GM19193 (cell line): ENCODE data around the gene FMO1.

Experiments
- POLR2A ChIP-seq: IDR thresholded peaks from 4 replicates; pipeline ENCODE4 v1.6.1; 2011; ENCODE audit not compliant: insufficient read depth, insufficient read length; ENCODE audit errors: extremely low read depth

FMO1 gene

DNA sequence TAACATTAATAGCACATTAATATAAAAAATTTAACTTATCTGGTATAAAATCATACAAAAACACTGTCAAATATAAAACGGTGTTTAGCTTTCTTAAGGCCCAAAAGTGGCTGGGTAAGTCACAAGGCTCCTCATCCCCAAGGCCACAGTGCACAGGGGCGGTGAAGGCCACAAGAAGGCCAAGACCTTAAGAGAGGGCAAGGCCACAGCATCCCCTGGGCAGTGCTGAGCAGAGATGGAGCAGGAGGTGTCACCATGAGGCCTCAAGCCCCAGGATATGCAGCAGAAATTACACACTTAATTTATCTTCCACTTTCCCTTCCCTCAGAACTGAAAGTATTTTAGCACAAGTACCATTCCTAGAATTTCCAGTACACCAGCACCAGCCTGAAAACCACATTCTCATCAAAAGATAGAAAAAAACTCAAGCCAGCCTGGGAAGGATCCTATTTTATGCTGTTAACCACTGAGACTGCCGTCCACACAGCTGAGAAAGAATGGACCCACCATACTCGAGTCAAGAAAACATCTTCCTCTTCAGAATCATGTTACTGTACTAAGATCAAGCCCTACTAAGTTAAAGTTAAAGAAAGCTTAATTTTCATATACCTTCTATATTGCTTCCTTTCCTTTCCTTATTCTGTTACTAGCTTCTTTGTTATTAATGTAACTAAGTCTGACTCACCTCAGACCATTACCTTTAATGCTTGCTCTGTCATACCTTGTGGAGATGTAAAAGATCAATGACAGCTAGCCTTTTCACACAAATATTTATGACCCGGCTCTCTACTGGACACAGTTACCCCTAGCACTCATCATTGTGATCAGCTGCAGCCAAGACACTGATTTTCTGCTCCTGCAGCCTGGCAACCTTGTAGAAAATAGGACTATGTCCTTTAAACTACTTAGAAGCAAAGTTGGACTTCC lies 26.4 kb upstream of the FMO1 start:
- no peak for TF ChIP-seq POLR2A

GRCh38 chr1:171222936-171223335 lies 25.4 kb upstream of the FMO1 start:
- TF ChIP-seq POLR2A, result no peak

DNA sequence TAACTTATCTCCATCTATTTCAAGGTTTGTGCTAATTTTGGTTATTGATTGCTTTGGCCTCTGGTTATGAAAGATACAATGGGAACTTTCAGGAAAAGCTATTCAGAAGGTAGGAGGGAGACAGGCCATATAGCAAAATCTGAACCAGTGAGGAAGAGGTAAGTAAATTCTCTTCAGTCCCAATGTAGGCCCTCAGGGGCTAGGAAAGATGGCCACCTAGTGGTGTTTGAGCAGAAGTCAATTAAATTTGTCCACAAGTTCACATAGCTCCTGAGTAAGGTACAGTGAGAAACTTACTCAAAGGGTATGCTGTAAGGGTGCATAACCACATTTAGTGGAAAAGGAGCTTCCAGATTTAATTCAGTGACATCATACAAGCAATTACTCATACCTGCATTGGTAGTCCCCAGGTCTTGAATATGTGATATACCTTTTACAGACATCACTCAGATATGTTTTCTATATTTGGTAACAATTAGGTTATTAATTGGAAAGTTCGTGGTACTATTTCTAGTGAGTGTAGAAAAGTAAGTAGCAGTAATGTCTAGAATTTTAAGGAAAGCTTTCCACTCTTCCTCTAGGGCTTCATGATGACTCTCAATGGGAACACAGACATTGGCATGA lies 21.4 kb upstream of the FMO1 start:
- no peak for TF ChIP-seq POLR2A

DNA sequence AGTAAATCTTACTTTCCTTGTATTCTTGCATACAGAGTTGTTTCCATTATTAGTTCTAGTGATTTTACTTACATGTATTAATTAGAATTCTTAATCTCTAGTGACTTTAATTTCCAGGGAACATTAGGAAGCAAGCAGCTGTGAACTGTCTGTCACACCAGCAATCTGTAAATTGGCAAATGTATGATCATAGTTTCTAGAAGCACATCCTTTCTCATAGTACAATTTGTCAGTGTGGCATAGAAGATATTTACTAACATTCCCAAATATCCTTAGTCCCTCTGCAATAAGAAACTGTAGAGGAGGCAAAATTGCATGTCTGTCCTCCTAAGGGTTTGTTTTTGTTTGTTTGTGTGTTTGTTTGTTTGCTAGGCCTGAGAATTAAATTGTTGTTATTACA lies 17.0 kb upstream of the FMO1 start:
- no peak for TF ChIP-seq POLR2A

DNA sequence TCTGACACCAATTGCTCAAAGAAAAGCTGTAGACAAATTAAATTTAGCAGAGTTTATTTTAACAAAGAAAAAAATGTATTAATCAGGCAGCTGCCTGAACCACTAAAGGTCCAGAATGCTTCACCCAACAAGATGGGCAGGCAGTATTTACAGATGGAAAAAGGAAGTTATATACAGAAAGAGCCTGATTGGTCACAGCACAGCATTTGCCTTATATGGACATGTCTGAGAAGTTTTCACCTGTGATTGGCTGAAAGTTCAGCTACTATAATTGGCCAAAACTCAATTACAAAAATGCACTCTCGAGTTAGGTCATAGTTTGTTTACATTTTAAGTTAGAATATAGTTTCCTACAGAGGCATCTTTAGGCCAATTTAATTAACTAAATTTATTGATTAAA lies 15.1 kb upstream of the FMO1 start:
- no peak for TF ChIP-seq POLR2A

- TF ChIP-seq POLR2A, result no peak
Observed at GRCh38 chr1:171243878-171244277, 4.4 kb upstream of the FMO1 start.

DNA sequence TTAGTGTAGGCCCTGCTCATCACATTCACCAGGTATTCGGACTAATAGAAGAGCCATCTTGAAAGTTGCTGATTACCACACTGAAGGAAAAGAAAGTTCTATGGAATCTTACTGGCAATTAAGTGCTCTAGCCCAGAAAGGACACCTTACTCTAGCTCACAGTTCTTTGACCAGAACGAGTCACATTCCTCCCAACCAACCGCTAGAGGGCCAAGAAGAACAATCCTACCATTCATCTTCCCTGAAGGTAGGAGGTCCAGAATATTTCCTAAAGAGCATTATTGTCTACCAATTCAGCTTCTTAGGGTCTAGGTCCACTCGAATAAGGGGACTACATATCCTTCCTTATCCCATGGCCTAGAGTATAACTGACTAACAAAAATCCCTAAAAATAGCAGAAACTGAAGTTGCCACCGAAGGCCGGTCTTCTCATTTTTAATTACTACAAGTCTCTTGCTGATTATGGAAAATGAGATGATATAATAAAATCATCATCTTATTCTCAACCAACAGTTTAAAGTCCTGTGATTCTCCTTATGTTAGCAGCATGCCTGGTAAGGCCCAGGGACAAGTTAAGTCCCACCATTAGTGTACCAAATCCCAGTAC lies 2.7 kb upstream of the FMO1 start:
- TF ChIP-seq POLR2A, result no peak

DNA sequence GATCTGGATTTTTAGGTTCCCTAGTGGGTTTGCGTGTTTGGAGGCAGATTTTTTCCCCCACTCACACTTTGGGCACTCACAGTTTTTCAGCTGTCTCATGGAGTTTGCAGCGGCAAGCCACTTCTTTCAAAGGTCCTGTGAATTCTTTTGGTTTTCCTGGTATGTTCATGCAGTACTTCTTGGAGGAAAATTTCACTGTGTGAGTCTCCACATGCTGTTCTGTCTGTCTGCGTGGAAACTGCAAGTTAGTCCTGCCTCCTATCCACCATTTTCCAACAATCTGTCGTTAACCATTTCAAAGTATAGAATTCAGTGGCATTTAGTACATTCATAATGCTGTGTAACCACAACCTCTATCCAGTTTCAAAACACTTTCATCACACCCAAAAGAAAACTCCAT lies 793 bp upstream of the FMO1 start:
- no peak for TF ChIP-seq POLR2A

DNA sequence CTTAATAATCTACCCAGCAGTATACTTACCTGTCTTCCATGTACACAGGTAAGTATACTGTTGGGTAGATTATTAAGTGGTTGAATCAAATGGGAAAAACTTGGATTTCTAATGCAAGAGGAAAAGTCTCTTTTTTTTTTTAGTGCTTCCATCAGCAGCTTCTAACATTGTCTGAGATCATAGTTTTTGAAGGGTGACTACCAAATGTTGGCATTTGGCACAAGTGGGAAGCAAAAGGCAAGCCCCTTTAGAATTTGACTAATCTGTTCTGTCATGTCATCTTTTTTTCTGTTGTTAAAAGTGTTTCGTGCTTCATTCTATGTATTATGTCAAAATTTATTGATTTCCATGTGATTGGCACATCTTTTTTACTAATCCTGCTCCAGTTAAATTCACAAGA lies 547 bp downstream of the FMO1 start:
- TF ChIP-seq POLR2A, result no peak

- no peak for TF ChIP-seq POLR2A
Observed at GRCh38 chr1:171250263-171250662, 2.0 kb downstream of the FMO1 start.

DNA sequence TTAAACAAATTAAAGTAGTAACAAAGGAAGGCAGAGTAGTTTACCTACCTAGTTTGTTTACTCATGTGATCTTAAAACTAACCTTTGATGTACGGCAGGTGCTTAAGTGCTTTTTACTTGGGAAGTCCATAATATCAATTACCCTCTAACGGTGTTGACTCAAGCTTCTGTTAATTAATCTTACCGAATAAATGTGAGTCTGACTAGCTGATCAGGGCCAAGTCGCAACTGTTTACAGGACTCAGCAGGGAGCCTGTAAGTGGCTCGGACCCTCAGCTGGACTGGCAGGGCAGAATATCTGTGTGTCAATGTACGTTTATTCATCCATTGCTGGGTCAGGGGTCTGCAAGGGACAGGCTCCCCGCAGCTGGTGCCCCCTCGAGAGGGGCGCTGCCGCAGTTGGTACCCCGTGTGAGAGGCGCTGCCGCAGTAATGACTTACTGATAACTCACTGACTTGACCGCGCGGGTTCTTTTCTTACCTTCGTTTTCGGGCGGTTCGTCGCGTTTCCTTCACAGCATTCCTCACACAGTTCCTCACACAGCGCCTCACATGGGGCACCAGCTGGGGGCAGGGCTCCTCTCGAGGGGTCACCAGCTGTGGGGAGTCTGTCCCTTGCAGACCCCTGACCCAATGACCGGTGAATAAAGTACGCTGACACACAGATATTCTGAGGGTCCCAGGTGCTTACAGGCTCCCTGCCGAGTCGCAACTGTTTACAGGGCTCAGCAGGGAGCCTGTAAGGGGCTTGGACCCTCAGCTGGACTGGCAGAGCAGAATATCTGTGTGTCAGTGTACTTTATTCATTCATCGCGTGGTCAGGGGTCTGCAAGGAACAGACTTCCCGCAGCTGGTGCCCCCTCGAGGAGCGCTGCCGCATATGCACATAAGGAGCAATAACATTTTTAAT lies 3.0 kb downstream of the FMO1 start:
- TF ChIP-seq POLR2A, result no peak

GRCh38 chr1:171251952-171252300 lies 3.6 kb downstream of the FMO1 start:
- TF ChIP-seq POLR2A, result no peak

GRCh38 chr1:171252482-171252881 lies 4.2 kb downstream of the FMO1 start:
- no peak for TF ChIP-seq POLR2A

- TF ChIP-seq POLR2A, result no peak
Observed at GRCh38 chr1:171254859-171255258, 6.6 kb downstream of the FMO1 start.

GRCh38 chr1:171256940-171257606 lies 8.8 kb downstream of the FMO1 start:
- no peak for TF ChIP-seq POLR2A

DNA sequence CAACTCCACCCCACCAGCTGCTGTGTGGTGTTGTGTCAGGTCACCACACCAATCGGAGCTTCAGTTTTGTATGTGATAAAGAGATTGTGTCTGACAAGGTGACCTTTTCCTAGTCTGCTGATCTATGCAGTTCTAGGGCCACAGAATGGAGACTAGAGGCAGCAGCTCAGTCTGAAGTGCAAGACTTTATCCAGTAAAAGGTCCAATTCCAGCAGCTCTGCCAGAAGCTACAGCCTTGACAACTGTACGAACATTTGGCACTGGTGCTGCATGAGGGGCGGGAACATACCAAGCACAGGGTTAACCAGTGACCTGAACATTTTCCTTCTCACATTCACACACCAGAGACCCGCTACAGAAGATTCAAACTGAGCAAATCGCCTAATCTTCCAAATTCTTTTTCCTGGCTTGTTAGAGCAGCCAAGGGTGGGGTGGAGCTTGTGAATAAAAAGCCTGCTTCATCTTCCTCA lies 9.3 kb downstream of the FMO1 start:
- no peak for TF ChIP-seq POLR2A
